SIG-M5 treated with dmso at 0.1 percent for 504 hours (cell line): ENCODE measurements around the gene NHERF2.

Source experiments
- DNase-seq: peaks from one replicate; lab custom pipeline; 2025; ENCODE audit not compliant: unreplicated experiment; lab: John Stamatoyannopoulos, UW

Gene NHERF2

DNA sequence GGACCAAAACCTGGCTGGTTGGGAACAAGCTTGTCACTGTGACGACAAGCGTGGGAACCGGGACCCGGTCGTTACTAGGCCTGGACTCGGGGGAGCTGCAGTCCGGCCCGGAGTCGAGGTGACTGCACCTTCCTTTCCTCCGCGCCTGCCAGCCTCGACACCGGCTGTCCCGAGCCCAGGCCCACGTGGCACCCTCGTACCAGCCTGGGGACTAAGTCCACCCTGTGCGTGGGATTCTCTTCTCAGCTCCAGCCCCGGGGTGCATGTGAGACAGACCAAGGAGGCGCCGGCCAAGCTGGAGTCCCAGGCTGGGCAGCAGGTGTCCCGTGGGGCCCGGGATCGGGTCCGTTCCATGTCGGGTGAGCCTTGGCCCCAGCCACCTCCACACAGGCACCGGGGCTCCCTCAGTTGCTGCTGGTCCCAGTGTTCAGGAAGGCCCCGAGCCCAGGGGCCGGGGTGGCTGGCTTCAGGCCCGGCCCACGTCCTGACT is 52.7 kb downstream of the NHERF2 start:
- DNase-seq, result no peak

DNA sequence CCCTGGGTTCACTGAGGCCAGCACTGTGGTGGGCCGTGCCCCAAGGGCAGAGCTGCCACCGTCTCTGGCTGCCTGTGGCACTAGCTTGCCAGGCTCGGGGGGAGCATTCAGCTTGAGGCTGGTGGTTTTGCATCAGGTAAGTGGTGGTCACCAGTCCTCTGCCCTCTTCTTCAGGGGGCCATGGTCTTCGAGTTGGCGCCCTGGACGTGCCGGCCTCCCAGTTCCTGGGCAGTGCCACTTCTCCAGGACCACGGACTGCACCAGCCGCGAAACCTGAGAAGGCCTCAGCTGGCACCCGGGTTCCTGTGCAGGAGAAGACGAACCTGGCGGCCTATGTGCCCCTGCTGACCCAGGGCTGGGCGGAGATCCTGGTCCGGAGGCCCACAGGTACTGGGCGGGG is 53.3 kb downstream of the NHERF2 start:
- no peak for DNase-seq

- no peak for DNase-seq
These were observed 54.7 kb downstream of the NHERF2 start for GRCh38 chr16:2081201-2082084.

DNA sequence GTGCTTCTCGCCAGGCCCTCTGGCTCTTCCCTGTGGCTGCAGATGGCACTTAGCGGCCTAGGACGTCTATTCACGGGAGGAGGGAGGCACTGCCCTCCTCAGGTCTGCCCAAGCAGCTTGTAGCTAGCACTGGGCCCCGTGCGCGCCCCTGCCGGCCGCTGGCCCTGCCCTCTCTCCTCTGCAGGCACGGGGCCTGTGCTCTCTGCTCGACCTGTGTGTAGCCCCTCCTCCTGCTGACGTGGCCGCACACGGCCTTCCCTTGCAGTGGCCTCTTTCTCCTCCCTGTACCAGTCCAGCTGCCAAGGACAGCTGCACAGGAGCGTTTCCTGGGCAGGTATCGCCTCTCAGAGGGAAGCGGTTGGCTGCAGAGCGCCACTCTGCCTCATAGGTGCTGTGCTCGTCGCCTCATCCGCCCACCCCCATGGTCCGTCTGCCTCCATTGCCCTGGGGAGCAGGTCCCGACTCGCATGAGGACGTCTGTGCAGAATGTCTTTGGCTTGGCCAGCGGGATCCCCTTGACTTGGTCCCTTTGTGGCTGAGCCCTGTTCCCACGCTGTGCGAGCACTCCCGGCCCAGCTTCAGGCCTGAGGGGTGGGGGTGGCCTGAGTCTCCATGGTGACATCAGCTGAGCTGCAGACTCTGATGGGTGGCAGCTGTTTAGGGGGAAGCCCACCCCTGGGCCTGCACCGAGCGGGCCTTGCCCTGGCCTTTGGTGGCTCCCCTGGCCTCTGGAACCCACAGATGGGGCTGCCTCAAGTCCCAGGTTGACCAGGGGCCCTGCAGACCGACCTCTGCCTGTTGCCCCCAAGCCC is 55.7 kb downstream of the NHERF2 start:
- DNase-seq, result no peak

DNA sequence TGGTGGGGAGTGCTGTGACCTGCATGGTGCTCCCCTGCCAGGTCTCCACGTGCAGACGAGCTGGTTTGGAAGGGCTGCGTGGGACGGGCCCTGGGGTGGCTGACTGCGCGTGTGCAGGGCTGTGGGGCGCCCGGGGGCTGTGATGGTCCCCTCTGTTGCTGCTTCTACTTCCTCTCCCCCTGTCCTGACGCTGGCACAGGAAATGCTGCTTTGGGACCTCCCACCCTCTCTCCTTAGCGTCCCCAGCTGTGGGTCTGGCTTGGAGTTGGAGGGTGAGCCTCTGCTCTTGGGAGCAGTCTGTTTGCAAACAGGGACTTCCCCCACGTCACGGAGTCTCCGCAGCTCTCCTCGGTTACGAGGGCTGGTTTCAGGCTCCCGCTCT is 56.3 kb downstream of the NHERF2 start:
- DNase-seq, result no peak

GRCh38 chr16:2083409-2083808 is 56.7 kb downstream of the NHERF2 start:
- no peak for DNase-seq

- no peak for DNase-seq
These were observed 57.4 kb downstream of the NHERF2 start for GRCh38 chr16:2083876-2084780.

DNA sequence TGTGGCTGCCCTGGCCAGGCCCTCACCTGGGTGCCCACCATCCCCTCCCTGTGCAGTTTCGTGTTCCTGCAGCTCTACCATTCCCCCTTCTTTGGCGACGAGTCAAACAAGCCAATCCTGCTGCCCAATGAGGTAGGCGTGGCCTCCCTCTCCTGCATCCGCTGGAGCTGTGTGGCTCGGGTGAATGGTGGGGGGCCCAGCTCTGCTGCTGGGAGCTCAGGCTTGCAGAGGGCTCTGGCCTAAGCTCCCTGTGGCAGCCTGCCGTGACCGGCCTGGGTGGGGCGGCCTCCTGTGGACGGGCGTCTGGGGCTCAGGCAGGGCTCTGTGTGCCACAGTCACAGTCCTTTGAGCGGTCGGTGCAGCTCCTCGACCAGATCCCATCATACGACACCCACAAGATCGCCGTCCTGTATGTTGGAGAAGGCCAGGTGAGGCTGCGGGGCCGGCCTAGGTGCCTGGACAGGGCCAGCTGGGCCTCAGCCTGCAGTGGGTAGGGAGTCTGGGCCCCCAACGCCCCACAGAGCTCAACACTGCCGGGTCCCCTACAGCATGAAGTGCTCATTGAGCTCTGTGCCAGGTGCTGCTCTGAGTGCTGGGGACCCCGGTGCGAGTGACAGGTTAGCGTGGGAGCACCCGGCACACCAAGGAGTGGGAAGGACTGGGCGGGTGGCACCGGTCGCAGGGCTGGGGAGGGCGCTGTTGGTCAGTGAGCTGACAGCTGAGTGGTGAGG is 58.4 kb downstream of the NHERF2 start:
- no peak for DNase-seq

DNA sequence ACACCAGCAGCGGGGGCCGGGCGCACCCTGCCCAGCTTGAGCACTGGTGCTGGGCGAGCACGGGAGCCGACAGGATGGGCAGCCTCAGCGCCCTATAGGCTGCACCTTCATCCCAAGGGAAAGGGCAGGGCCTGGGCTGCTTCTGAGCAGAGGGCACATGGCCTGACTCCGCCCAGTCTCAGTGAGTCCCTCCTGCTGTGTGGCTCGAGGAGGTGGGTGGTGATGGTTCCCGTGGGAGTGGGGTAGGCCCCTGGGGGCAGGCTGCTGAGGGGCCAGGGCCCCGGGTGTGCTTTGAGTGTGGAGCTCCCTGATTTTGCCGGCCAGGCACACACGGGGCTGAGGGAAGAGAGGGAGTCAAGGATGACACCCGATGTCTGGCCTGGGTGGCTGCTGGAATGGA is 59.0 kb downstream of the NHERF2 start:
- no peak for DNase-seq

- DNase-seq, result no peak
These were observed 59.5 kb downstream of the NHERF2 start for GRCh38 chr16:2086106-2086742.

- DNase-seq, result no peak
These were observed 60.4 kb downstream of the NHERF2 start for GRCh38 chr16:2086812-2087747.

DNA sequence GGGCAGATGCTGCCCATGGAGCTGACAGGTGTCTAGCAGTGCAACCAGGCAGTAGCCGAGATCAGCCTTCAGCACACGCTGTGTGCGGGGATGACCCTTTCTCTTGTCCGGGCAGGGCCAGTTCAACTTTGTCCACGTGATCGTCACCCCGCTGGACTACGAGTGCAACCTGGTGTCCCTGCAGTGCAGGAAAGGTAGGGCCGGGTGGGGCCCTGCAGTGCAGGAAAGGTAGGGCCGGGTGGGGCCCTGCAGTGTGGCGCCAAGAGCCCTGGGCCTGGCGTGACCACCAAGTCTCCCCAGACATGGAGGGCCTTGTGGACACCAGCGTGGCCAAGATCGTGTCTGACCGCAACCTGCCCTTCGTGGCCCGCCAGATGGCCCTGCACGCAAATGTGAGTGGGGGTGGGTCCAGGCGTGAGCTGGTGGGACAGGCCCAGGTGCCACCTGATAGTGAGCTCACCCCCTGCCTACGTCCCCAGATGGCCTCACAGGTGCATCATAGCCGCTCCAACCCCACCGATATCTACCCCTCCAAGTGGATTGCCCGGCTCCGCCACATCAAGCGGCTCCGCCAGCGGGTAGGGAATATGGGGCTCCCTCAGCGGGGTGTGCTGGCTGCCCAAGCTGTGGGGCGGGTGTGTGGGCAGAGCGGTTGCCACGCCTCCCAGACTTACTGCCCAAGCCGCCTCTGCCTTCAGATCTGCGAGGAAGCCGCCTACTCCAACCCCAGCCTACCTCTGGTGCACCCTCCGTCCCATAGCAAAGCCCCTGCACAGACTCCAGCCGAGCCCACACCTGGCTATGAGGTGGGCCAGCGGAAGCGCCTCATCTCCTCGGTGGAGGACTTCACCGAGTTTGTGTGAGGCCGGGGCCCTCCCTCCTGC is 61.3 kb downstream of the NHERF2 start:
- no peak for DNase-seq
